ENCODE measurements around the gene MARK2.

MARK2 gene

DNA sequence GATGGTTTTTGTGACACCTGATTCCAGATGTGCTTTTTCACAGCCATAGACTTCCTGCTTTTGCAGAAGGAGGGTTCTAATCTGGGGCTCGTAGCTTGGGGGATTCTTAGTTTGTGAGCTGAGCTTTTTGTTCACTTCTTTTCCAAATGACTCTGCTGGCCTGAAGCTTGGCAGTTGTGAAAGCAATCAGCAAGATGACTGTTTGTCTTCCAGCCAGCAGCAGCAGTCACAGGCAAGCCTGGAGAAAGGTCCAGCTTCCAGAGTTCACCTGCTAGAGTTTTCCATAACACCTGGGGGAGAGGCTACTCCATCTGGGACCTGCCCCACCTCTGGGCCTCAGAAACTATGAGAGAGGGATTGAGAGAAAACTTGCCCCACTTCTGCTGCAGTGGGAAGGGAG lies 4.1 kb downstream of the MARK2 start:
- H4K20me1 ChIP-seq (ENCODE audit: insufficient read depth, low read length), result peaks cover 5% of the 10 kb centered on the region; the same call in 1 of the 2 replicates
- no peak overlapping the region for H3K27ac ChIP-seq (ENCODE audit: low read length)
- H3K9me2 ChIP-seq (replicated peaks; ENCODE audit: insufficient read depth, low read length), result no peaks in the 10 kb centered on the region
- H3K4me1 ChIP-seq (ENCODE audit: low read length), result peaks cover 16% of the 10 kb centered on the region
- no peak overlapping the region for H3K4me3 ChIP-seq (ENCODE audit: low read length)
- peaks cover 3% of the 10 kb centered on the region for H3F3A ChIP-seq (ENCODE audit: insufficient read depth, low read length)
- H3K4me2 ChIP-seq (ENCODE audit: low read depth, low read length), result no peak overlapping the region
- H3K9me3 ChIP-seq (replicated peaks; ENCODE audit: insufficient read depth, low read length), result no peaks in the 10 kb centered on the region
- TF ChIP-seq, protein P1, sequence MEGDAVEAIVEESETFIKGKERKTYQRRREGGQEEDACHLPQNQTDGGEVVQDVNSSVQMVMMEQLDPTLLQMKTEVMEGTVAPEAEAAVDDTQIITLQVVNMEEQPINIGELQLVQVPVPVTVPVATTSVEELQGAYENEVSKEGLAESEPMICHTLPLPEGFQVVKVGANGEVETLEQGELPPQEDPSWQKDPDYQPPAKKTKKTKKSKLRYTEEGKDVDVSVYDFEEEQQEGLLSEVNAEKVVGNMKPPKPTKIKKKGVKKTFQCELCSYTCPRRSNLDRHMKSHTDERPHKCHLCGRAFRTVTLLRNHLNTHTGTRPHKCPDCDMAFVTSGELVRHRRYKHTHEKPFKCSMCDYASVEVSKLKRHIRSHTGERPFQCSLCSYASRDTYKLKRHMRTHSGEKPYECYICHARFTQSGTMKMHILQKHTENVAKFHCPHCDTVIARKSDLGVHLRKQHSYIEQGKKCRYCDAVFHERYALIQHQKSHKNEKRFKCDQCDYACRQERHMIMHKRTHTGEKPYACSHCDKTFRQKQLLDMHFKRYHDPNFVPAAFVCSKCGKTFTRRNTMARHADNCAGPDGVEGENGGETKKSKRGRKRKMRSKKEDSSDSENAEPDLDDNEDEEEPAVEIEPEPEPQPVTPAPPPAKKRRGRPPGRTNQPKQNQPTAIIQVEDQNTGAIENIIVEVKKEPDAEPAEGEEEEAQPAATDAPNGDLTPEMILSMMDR (IDR thresholded peaks at IDR 0.05; ENCODE audit: low read length), result no peak
- no peak for TF ChIP-seq EZH2phosphoT487 (IDR thresholded peaks at IDR 0.05; ENCODE audit: low read length)
- TF ChIP-seq EZH2 (optimal IDR thresholded peaks at IDR 0.05; ENCODE audit: low read depth, low read length), result no peak
- H3K9ac ChIP-seq (ENCODE audit: low read length), result no peak overlapping the region
- DNase-seq, result no peak
- H3K27me3 ChIP-seq (replicated peaks; ENCODE audit: insufficient read depth, low read length), result no peaks in the 10 kb centered on the region
- no peak overlapping the region for H2AFZ ChIP-seq (ENCODE audit: low read length)
- peaks cover 87% of the 10 kb centered on the region for H3K79me2 ChIP-seq (ENCODE audit: low read length)
- 0 out of 2 replicates have a peak, but pooled peaks cover 2% of the 10 kb centered on the region for H3K36me3 ChIP-seq (replicated peaks; ENCODE audit: insufficient read depth, low read length)

DNA sequence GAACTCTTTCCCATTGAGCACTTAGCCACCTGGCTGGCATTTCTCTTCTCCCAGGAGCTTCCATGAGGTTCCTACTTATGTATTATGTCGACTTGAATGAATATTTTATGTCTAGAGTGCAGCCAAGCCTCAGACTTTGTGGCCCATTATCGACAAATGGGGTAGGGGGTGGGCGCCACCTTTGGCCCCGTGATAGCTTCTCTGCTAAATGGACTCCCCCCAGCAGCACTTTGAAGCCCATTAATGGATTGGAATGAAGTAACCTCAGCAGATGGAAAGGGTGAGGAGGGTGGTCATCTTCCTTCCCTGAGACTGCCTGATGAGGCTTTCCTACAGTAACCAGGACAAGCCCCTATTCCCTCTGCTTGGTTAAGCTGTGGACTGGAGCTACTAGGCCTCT lies 5.9 kb downstream of the MARK2 start:
- no peak overlapping the region for H3K4me2 ChIP-seq (ENCODE audit: low read depth, low read length)
- no peak overlapping the region for H2AFZ ChIP-seq (ENCODE audit: low read length)
- H3K27ac ChIP-seq (ENCODE audit: low read length), result no peak overlapping the region
- no peak overlapping the region for H3K9ac ChIP-seq (ENCODE audit: low read length)
- TF ChIP-seq EZH2 (optimal IDR thresholded peaks at IDR 0.05; ENCODE audit: low read depth, low read length) (no peak), EZH2phosphoT487 (IDR thresholded peaks at IDR 0.05; ENCODE audit: low read length) (no peak)
- TF ChIP-seq, protein P1 (IDR thresholded peaks at IDR 0.05; ENCODE audit: low read length), result no peak
- peaks cover 13% of the 10 kb centered on the region; the same call in 1 of the 2 replicates for H3K4me1 ChIP-seq (ENCODE audit: low read length)
- no peak for DNase-seq
- H3K27me3 ChIP-seq (replicated peaks; ENCODE audit: insufficient read depth, low read length), result no peaks in the 10 kb centered on the region
- no peak overlapping the region for H3K4me3 ChIP-seq (ENCODE audit: low read length)
- H3K9me3 ChIP-seq (replicated peaks; ENCODE audit: insufficient read depth, low read length), result no peaks in the 10 kb centered on the region
- H3K9me2 ChIP-seq (replicated peaks; ENCODE audit: insufficient read depth, low read length), result no peaks in the 10 kb centered on the region
- H4K20me1 ChIP-seq (ENCODE audit: insufficient read depth, low read length), result peaks cover 5% of the 10 kb centered on the region; the same call in 1 of the 2 replicates
- H3K79me2 ChIP-seq (ENCODE audit: low read length), result peaks cover 95% of the 10 kb centered on the region
- H3K36me3 ChIP-seq (replicated peaks; ENCODE audit: insufficient read depth, low read length), result 0 out of 2 replicates have a peak, but pooled peaks cover 2% of the 10 kb centered on the region
- no peaks in the 10 kb centered on the region for H3F3A ChIP-seq (ENCODE audit: insufficient read depth, low read length)

DNA sequence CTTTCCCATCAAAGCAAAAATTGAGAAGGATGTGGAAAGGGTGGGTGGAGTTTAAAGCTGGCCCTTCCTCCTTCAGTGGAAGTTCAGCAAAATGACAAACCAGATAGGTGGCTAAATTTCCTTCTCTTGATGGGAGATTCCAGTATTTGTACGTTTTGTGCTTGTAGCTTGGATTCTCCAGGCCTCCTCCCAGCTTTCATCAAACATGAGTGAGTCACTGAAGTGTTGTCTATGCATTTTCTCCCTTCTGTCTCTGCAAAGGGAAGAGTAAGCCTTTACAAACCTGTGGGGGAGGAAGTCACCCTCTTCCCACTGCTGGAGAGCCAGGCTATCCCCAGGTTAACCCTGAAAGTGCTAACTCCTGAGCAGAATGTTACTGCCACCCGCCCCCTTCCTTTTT lies 6.4 kb downstream of the MARK2 start:
- Histone ChIP-seq H3K4me3 (ENCODE audit: low read length) (no peak overlapping the region), H3K36me3 (replicated peaks; ENCODE audit: insufficient read depth, low read length) (0 out of 2 replicates have a peak, but pooled peaks cover 2% of the 10 kb centered on the region), H3F3A (ENCODE audit: insufficient read depth, low read length) (no peaks in the 10 kb centered on the region), H3K4me2 (ENCODE audit: low read depth, low read length) (no peak overlapping the region), H2AFZ (ENCODE audit: low read length) (no peak overlapping the region), H4K20me1 (ENCODE audit: insufficient read depth, low read length) (peaks cover 5% of the 10 kb centered on the region; the same call in 1 of the 2 replicates), H3K4me1 (ENCODE audit: low read length) (peaks cover 14% of the 10 kb centered on the region; the same call in 1 of the 2 replicates), H3K27ac (ENCODE audit: low read length) (no peak overlapping the region), H3K9me2 (replicated peaks; ENCODE audit: insufficient read depth, low read length) (no peaks in the 10 kb centered on the region), H3K9me3 (replicated peaks; ENCODE audit: insufficient read depth, low read length) (no peaks in the 10 kb centered on the region), H3K27me3 (replicated peaks; ENCODE audit: insufficient read depth, low read length) (no peaks in the 10 kb centered on the region), H3K9ac (ENCODE audit: low read length) (no peak overlapping the region), H3K79me2 (ENCODE audit: low read length) (peaks cover 94% of the 10 kb centered on the region)
- DNase-seq, result no peak
- TF ChIP-seq, protein P1 (IDR thresholded peaks at IDR 0.05; ENCODE audit: low read length), result no peak
- TF ChIP-seq EZH2 (optimal IDR thresholded peaks at IDR 0.05; ENCODE audit: low read depth, low read length) (no peak), EZH2phosphoT487 (IDR thresholded peaks at IDR 0.05; ENCODE audit: low read length) (no peak)
